SK-N-MC (cell line): Measurements from ENCODE around the gene ENPP4.
A peak's percentile ranks its signal among the peaks of the same experiment; 100 is the strongest.

Experiments
- EZH2 ChIP-seq: fragments of 200-600 bp; sonication (generic); IDR thresholded peaks from one replicate; pipeline ENCODE4 v1.6.1; 2017; ENCODE audit warnings: antibody characterized with exemption
- POLR2AphosphoS5 ChIP-seq: IDR thresholded peaks from 2 replicates; pipeline ENCODE4 v1.6.1; 2012; ENCODE audit warnings: mild to moderate bottlenecking, low read depth, low read length, borderline replicate concordance

DNA sequence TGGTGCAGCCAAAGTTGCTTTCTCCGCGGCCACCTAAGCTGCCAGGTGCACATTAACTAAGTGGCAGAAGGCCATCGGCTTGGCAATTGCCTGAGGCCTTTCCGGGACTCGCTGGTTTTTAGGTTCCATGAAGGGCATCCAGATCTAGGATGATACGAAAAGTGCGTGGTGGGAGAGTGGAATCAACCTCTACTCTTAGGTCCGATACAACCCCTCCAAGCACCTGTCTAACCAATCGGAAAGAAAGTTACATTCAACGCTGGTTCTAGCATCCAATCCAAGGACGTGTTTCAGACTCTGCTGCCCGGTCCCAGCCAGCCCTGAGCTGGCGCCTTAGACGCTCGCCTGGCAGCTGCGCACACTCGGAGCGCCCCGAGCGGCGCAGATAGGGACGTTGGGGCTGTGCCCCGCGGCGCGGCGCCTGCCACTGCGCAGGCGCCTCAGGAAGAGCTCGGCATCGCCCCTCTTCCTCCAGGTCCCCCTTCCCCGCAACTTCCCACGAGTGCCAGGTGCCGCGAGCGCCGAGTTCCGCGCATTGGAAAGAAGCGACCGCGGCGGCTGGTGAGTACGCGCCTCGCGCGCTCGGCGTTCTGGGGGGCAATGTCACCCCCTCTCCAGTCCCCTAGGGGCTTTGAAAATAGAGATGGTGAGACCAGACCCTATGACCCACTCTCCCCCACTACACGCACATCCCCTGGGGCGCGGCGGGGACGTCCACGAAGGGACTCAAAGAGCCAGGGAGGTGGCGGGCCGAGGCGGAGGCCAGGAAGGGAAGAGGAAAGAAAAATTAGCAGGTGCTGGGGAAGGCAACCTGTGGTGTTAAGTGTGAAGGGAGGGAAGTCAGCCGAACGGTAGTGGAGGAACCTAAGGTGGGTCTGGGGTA lies at the start of gene ENPP4:
- TF ChIP-seq EZH2 (peak; percentile 27), POLR2AphosphoS5 (no peak)
